HepG2 (cell line): ENCODE results near the gene ARHGAP45. TPM values are rescaled to one million over a fixed set of nuclear protein-coding genes. Genes with fewer than 3 reads are reported as not detected.

ENCODE experiments used
- ADNP ChIP-seq: sonication (generic); formaldehyde crosslinking; IDR thresholded peaks from 2 replicates; pipeline ENCODE4 v1.4.0; 2020; ENCODE audit warnings: missing genetic modification reagents
- CCDC6 ChIP-seq: sonication (generic); formaldehyde crosslinking; IDR thresholded peaks from 2 replicates; pipeline ENCODE4 v1.8.1; 2022; ENCODE audit warnings: mild to moderate bottlenecking, missing genetic modification reagents, moderate library complexity
- FOXK2 ChIP-seq: fragments of 450-650 bp; IDR thresholded peaks from 2 replicates; pipeline ENCODE4 v1.6.1; 2016
- HMG20A ChIP-seq: IDR thresholded peaks from 2 replicates; pipeline ENCODE4 v1.6.1; 2016; ENCODE audit warnings: borderline replicate concordance
- MZF1 ChIP-seq: sonication (generic); formaldehyde crosslinking; IDR thresholded peaks from 2 replicates; pipeline ENCODE4 v1.8.1; 2023; ENCODE audit warnings: mild to moderate bottlenecking, missing genetic modification reagents, borderline replicate concordance
- NCOA2 ChIP-seq: sonication (generic); formaldehyde crosslinking; IDR thresholded peaks from 2 replicates; pipeline ENCODE4 v1.8.0; 2022; ENCODE audit warnings: inconsistent platforms
- NR2F2 ChIP-seq: IDR thresholded peaks from 2 replicates; pipeline ENCODE4 v1.6.1; 2012; ENCODE audit warnings: low read depth, inconsistent platforms, borderline replicate concordance
- POLR2G ChIP-seq: fragments of 200-400 bp; formaldehyde crosslinking; IDR thresholded peaks from 2 replicates; pipeline ENCODE4 v1.6.1; 2018; ENCODE audit warnings: mild to moderate bottlenecking, low read depth, low read length, moderate library complexity
- PPARG ChIP-seq: conservative IDR thresholded peaks from 2 replicates; pipeline ENCODE4 v1.6.1; 2016; ENCODE audit warnings: missing biosample characterization, missing genetic modification reagents
- RAD21 ChIP-seq: fragments of 450-650 bp; formaldehyde crosslinking; IDR thresholded peaks from 2 replicates; pipeline ENCODE4 v1.5.0; 2020; ENCODE audit warnings: mild to moderate bottlenecking
- REL ChIP-seq: sonication (generic); formaldehyde crosslinking; conservative IDR thresholded peaks from 2 replicates; pipeline ENCODE4 v1.8.0; 2022; ENCODE audit warnings: mild to moderate bottlenecking, missing genetic modification reagents, moderate library complexity
- SKI ChIP-seq: fragments of 450-650 bp; IDR thresholded peaks from one replicate; pipeline ENCODE4 v1.6.1; 2018; ENCODE audit warnings: mild to moderate bottlenecking; ENCODE audit not compliant: partially characterized antibody
- THRA ChIP-seq: sonication (generic); formaldehyde crosslinking; IDR thresholded peaks from 2 replicates; pipeline ENCODE4 v1.4.0; 2020; ENCODE audit warnings: missing genetic modification reagents, borderline replicate concordance
- ZBTB44 ChIP-seq: sonication (generic); formaldehyde crosslinking; IDR thresholded peaks from 2 replicates; pipeline ENCODE4 v1.4.0; 2020; ENCODE audit warnings: missing genetic modification reagents
- ZNF235 ChIP-seq: sonication (generic); formaldehyde crosslinking; IDR thresholded peaks from 2 replicates; pipeline ENCODE4 v1.8.1; 2023; ENCODE audit warnings: mild to moderate bottlenecking, missing genetic modification reagents, borderline replicate concordance
- ZNF253 ChIP-seq: sonication (generic); formaldehyde crosslinking; IDR thresholded peaks from 2 replicates; pipeline ENCODE4 v1.8.0; 2022; ENCODE audit warnings: mild to moderate bottlenecking, missing genetic modification reagents, borderline replicate concordance
- ZNF280D ChIP-seq: sonication (generic); formaldehyde crosslinking; IDR thresholded peaks from 2 replicates; pipeline ENCODE4 v1.5.1; 2020; ENCODE audit warnings: mild to moderate bottlenecking, missing genetic modification reagents
- ZNF552 ChIP-seq: sonication (generic); formaldehyde crosslinking; IDR thresholded peaks from 2 replicates; pipeline ENCODE4 v1.9.0; 2022; ENCODE audit warnings: missing genetic modification reagents, mild to moderate bottlenecking, borderline replicate concordance
- ZNF703 ChIP-seq: sonication (generic); formaldehyde crosslinking; IDR thresholded peaks from 2 replicates; pipeline ENCODE4 v1.5.1; 2020; ENCODE audit warnings: missing genetic modification reagents, mild to moderate bottlenecking, moderate library complexity, borderline replicate concordance
- polyA plus RNA-seq, 8 experiments: library from polyadenylated mRNA; depleted of rRNA in 3 of 8; stranded (reverse) in 7 of 8; unstranded in 1 of 8; fragments of >200 nt; fragmentation: Illumina TruSeq in 4 of 8; extraction: Trizol in 4 of 8; gene quantifications; 2 replicates each; pipeline versions ENCODE4 v1.2.1 to v1.2.3, GENCODE V29; 2011 to 2016; ENCODE audit warnings: low read depth in 4 of 8, missing spikeins in 1 of 8, mixed read lengths in 1 of 8; ENCODE audit not compliant: insufficient read depth in 1 of 8
- total RNA-seq, 5 experiments: library from RNA; depleted of rRNA; stranded (reverse); fragments of >200 nt; fragmentation: Illumina TruSeq; extraction: Trizol; gene quantifications; 2 replicates each; pipeline ENCODE4 v1.2.3, GENCODE V29; 2016; ENCODE audit warnings: low read depth in 1 of 5
- TF ChIP-seq, protein P1 (sequence below): sonication (generic); formaldehyde crosslinking; IDR thresholded peaks from 2 replicates; pipeline ENCODE4 v1.4.0; 2020; ENCODE audit warnings: mild to moderate bottlenecking, low read depth, missing genetic modification reagents
- TF ChIP-seq, protein P2 (sequence below): IDR thresholded peaks from 2 replicates; pipeline ENCODE4 v1.6.1; 2016; ENCODE audit warnings: mild to moderate bottlenecking

ARHGAP45 gene
- total and polyA plus RNA-seq, 2 of the 13 experiments (the other 11 are each of a cell fraction or from before 2014, with no cell fraction given): 0.84 to 32.0 TPM

- TF ChIP-seq, protein P1, sequence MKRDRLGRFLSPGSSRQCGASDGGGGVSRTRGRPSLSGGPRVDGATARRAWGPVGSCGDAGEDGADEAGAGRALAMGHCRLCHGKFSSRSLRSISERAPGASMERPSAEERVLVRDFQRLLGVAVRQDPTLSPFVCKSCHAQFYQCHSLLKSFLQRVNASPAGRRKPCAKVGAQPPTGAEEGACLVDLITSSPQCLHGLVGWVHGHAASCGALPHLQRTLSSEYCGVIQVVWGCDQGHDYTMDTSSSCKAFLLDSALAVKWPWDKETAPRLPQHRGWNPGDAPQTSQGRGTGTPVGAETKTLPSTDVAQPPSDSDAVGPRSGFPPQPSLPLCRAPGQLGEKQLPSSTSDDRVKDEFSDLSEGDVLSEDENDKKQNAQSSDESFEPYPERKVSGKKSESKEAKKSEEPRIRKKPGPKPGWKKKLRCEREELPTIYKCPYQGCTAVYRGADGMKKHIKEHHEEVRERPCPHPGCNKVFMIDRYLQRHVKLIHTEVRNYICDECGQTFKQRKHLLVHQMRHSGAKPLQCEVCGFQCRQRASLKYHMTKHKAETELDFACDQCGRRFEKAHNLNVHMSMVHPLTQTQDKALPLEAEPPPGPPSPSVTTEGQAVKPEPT (CRISPR knock-in tag): no peak
- TF ChIP-seq ZNF552 (CRISPR knock-in tag): no peak
- 0 out of 2 replicates have a peak, but pooled peaks have one; percentile 0 for TF ChIP-seq ZNF235
- TF ChIP-seq ZNF703: peak; percentile 47; the same call in 1 of the 2 replicates
- TF ChIP-seq ZNF253: no peak
- TF ChIP-seq SKI: peak; percentile 76
- 0 out of 2 replicates have a peak, but pooled peaks have one; percentile 68 for TF ChIP-seq CCDC6 (CRISPR knock-in tag)
- 0 out of 2 replicates have a peak, but pooled peaks have one; percentile 44 for TF ChIP-seq PPARG (CRISPR knock-in tag)
- TF ChIP-seq REL (CRISPR knock-in tag): no peak
- no peak for TF ChIP-seq FOXK2
- TF ChIP-seq THRA (CRISPR knock-in tag): peak; percentile 96
- no peak for TF ChIP-seq POLR2G
- TF ChIP-seq, protein P2, sequence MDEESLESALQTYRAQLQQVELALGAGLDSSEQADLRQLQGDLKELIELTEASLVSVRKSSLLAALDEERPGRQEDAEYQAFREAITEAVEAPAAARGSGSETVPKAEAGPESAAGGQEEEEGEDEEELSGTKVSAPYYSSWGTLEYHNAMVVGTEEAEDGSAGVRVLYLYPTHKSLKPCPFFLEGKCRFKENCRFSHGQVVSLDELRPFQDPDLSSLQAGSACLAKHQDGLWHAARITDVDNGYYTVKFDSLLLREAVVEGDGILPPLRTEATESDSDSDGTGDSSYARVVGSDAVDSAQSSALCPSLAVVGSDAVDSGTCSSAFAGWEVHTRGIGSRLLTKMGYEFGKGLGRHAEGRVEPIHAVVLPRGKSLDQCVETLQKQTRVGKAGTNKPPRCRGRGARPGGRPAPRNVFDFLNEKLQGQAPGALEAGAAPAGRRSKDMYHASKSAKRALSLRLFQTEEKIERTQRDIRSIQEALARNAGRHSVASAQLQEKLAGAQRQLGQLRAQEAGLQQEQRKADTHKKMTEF (CRISPR knock-in tag): peak; percentile 51
- TF ChIP-seq RAD21 (CRISPR knock-in tag): no peak
- TF ChIP-seq ADNP (CRISPR knock-in tag): peak; percentile 42; the same call in 1 of the 2 replicates
- TF ChIP-seq HMG20A (CRISPR knock-in tag): peak; percentile 31; the same call in 1 of the 2 replicates
- TF ChIP-seq MZF1 (CRISPR knock-in tag): no peak
- 0 out of 2 replicates have a peak, but pooled peaks have one; percentile 56 for TF ChIP-seq ZBTB44 (CRISPR knock-in tag)
- TF ChIP-seq NCOA2 (CRISPR knock-in tag): peak; percentile 65; the same call in 1 of the 2 replicates
- peak; percentile 88 for TF ChIP-seq ZNF280D (CRISPR knock-in tag)
- TF ChIP-seq NR2F2: peak; percentile 70; the same call in 1 of the 2 replicates
Observed at GRCh38 chr19:1097810-1098176, 30.8 kb downstream of the ARHGAP45 start (continued).
